ENCODE data around the gene CLEC18A.

The CLEC18A gene

GRCh38 chr16:69936751-69937211 is 14.4 kb upstream of the CLEC18A start:
- TF ChIP-seq MAX (IDR thresholded peaks at IDR 0.05; ENCODE audit: low read depth, low read length) (no peak), CTCF (IDR thresholded peaks at IDR 0.05; ENCODE audit: low read depth, low read length) (no peak), POLR2A (IDR thresholded peaks at IDR 0.05; ENCODE audit: extremely low read depth, insufficient read length) (no peak), MYC (IDR thresholded peaks at IDR 0.05; ENCODE audit: low read depth, low read length) (no peak)
- no peak for DNase-seq (ENCODE audit: low read depth)

GRCh38 chr16:69937465-69937951 is 13.6 kb upstream of the CLEC18A start:
- TF ChIP-seq POLR2A (IDR thresholded peaks at IDR 0.05; ENCODE audit: extremely low read depth, insufficient read length) (no peak), MYC (IDR thresholded peaks at IDR 0.05; ENCODE audit: low read depth, low read length) (no peak), CTCF (IDR thresholded peaks at IDR 0.05; ENCODE audit: low read depth, low read length) (no peak), MAX (IDR thresholded peaks at IDR 0.05; ENCODE audit: low read depth, low read length) (no peak)
- DNase-seq (ENCODE audit: low read depth), result no peak
- no peak overlapping the region for H3K4me3 ChIP-seq (ENCODE audit: low read depth, low read length)

More at GRCh38 chr16:69936751-69937211, 14.4 kb upstream of the CLEC18A start:
- H3K4me3 ChIP-seq (ENCODE audit: low read depth, low read length), result no peak overlapping the region

GRCh38 chr16:69938981-69939820 is 11.9 kb upstream of the CLEC18A start:
- no peak for DNase-seq (ENCODE audit: low read depth)
- no peak overlapping the region for H3K4me3 ChIP-seq (ENCODE audit: low read depth, low read length)
- no peak for TF ChIP-seq MYC (IDR thresholded peaks at IDR 0.05; ENCODE audit: low read depth, low read length)
- TF ChIP-seq POLR2A (IDR thresholded peaks at IDR 0.05; ENCODE audit: extremely low read depth, insufficient read length), result no peak
- no peak for TF ChIP-seq CTCF (IDR thresholded peaks at IDR 0.05; ENCODE audit: low read depth, low read length)
- no peak for TF ChIP-seq MAX (IDR thresholded peaks at IDR 0.05; ENCODE audit: low read depth, low read length)

GRCh38 chr16:69939821-69940585 is 11.1 kb upstream of the CLEC18A start:
- TF ChIP-seq MAX (IDR thresholded peaks at IDR 0.05; ENCODE audit: low read depth, low read length), result no peak
- no peak for TF ChIP-seq POLR2A (IDR thresholded peaks at IDR 0.05; ENCODE audit: extremely low read depth, insufficient read length)
- no peak for TF ChIP-seq CTCF (IDR thresholded peaks at IDR 0.05; ENCODE audit: low read depth, low read length)
- no peak for TF ChIP-seq MYC (IDR thresholded peaks at IDR 0.05; ENCODE audit: low read depth, low read length)
- DNase-seq (ENCODE audit: low read depth), result no peak
- H3K4me3 ChIP-seq (ENCODE audit: low read depth, low read length), result no peak overlapping the region

GRCh38 chr16:69940676-69941075 is 10.5 kb upstream of the CLEC18A start:
- TF ChIP-seq MYC (IDR thresholded peaks at IDR 0.05; ENCODE audit: low read depth, low read length) (no peak), MAX (IDR thresholded peaks at IDR 0.05; ENCODE audit: low read depth, low read length) (no peak), CTCF (IDR thresholded peaks at IDR 0.05; ENCODE audit: low read depth, low read length) (no peak), POLR2A (IDR thresholded peaks at IDR 0.05; ENCODE audit: extremely low read depth, insufficient read length) (no peak)
- no peak overlapping the region for H3K4me3 ChIP-seq (ENCODE audit: low read depth, low read length)
- no peak for DNase-seq (ENCODE audit: low read depth)

Data from NB4 (cell line).